Testis (tissue), 2 donors: ENCODE measurements around the gene MMP10.

ENCODE experiments used
- POLR2A ChIP-seq: fragments of 450-650 bp; IDR thresholded peaks from one replicate; pipeline ENCODE4 v1.6.1; 2017; ENCODE audit warnings: antibody characterized with exemption, mild to moderate bottlenecking, moderate library complexity
- TF ChIP-seq, protein P1 (sequence below), 3 experiments: fragments of 450-650 bp in 2 of 3; fragments of 200-600 bp in 1 of 3; sonication (generic) in 1 of 3; IDR thresholded peaks; one replicate each; pipeline ENCODE4 v1.5.1; 2016 to 2019; ENCODE audit warnings: antibody characterized with exemption in 3 of 3, mild to moderate bottlenecking in 2 of 3, moderate library complexity in 1 of 3

DNA sequence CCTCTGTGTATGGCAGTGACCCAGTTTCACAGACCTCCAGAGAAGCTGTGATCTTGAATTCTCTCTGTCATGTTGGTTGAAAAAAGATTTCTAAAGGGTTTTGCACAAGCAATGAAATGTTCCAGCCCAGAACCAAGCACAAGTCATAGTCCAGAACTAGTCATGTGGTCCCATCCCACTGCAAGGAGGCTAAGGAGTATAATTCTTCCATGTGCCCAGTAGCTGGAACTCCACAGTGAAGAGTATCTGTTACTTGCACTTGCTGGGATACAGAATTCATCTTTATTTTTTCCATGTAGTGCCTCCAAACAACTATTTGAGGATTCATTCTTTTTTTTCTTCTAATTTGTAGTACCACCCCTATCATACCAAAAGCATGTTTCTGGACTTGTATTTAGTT lies 45.8 kb downstream of the MMP10 start:
- TF ChIP-seq, protein P1, sequence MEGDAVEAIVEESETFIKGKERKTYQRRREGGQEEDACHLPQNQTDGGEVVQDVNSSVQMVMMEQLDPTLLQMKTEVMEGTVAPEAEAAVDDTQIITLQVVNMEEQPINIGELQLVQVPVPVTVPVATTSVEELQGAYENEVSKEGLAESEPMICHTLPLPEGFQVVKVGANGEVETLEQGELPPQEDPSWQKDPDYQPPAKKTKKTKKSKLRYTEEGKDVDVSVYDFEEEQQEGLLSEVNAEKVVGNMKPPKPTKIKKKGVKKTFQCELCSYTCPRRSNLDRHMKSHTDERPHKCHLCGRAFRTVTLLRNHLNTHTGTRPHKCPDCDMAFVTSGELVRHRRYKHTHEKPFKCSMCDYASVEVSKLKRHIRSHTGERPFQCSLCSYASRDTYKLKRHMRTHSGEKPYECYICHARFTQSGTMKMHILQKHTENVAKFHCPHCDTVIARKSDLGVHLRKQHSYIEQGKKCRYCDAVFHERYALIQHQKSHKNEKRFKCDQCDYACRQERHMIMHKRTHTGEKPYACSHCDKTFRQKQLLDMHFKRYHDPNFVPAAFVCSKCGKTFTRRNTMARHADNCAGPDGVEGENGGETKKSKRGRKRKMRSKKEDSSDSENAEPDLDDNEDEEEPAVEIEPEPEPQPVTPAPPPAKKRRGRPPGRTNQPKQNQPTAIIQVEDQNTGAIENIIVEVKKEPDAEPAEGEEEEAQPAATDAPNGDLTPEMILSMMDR (IDR thresholded peaks at IDR 0.05): no peak
- no peak for TF ChIP-seq POLR2A
